GM19240 (cell line): ENCODE results near the gene ENTPD7.

Experiments used
- DNase-seq: peaks from one replicate; pipeline ENCODE4 v3.0.0; 2011; ENCODE audit warnings: low spot score; ENCODE audit not compliant: insufficient read length

Gene ENTPD7

GRCh38 chr10:99648717-99649116 lies 10.6 kb upstream of the ENTPD7 start:
- no peak for DNase-seq

GRCh38 chr10:99652800-99653390 lies 6.4 kb upstream of the ENTPD7 start:
- no peak for DNase-seq

- DNase-seq = no peak
Observed at GRCh38 chr10:99654390-99655175, 4.7 kb upstream of the ENTPD7 start.

GRCh38 chr10:99656199-99657064 lies 2.9 kb upstream of the ENTPD7 start:
- no peak for DNase-seq

GRCh38 chr10:99658622-99659030 lies 683 bp upstream of the ENTPD7 start:
- DNase-seq = no peak

- no peak for DNase-seq
Observed at GRCh38 chr10:99659868-99660366, 608 bp downstream of the ENTPD7 start.

GRCh38 chr10:99660662-99661376 lies 1.5 kb downstream of the ENTPD7 start:
- DNase-seq = no peak

- DNase-seq = no peak
Observed at GRCh38 chr10:99661377-99661763, 2.1 kb downstream of the ENTPD7 start.

- DNase-seq = no peak
Observed at GRCh38 chr10:99665304-99665703, 6.0 kb downstream of the ENTPD7 start.

GRCh38 chr10:99667108-99667751 lies 7.9 kb downstream of the ENTPD7 start:
- DNase-seq = no peak

GRCh38 chr10:99671386-99671785 lies 12.1 kb downstream of the ENTPD7 start:
- DNase-seq = no peak

- no peak for DNase-seq
Observed at GRCh38 chr10:99672884-99673283, 13.6 kb downstream of the ENTPD7 start.

GRCh38 chr10:99673492-99673891 lies 14.2 kb downstream of the ENTPD7 start:
- no peak for DNase-seq

GRCh38 chr10:99674762-99675161 lies 15.5 kb downstream of the ENTPD7 start:
- no peak for DNase-seq

GRCh38 chr10:99676426-99676825 lies 17.1 kb downstream of the ENTPD7 start:
- no peak for DNase-seq

GRCh38 chr10:99676895-99677294 lies 17.6 kb downstream of the ENTPD7 start:
- DNase-seq = no peak

- DNase-seq = no peak
Observed at GRCh38 chr10:99678921-99679320, 19.6 kb downstream of the ENTPD7 start.

- no peak for DNase-seq
Observed at GRCh38 chr10:99681553-99681952, 22.2 kb downstream of the ENTPD7 start.

- no peak for DNase-seq
Observed at GRCh38 chr10:99682032-99682431, 22.7 kb downstream of the ENTPD7 start.

GRCh38 chr10:99682752-99683151 lies 23.4 kb downstream of the ENTPD7 start:
- no peak for DNase-seq

GRCh38 chr10:99685597-99685967 lies 26.3 kb downstream of the ENTPD7 start:
- DNase-seq = no peak
